Heart right ventricle (tissue), 16 donors: Measurements from ENCODE around the gene CACNA1B. TPM values are rescaled to one million over a fixed set of nuclear protein-coding genes. Genes with fewer than 3 reads are reported as not detected.

Experiments
- ATAC-seq, 8 donors: fragments of 200-7000 bp; cut with Tn5 transposase; one replicate each; pipeline ENCODE4 v1.9.1; 2020; ENCODE audit warnings: mild to moderate bottlenecking in 8 of 8, moderate library complexity in 8 of 8, moderate number of reproducible peaks in 1 of 8
- DNase-seq, 2 donors: peaks; one replicate each; pipeline ENCODE4 v3.0.0-alpha.2; 2020
- H3K27ac ChIP-seq, 10 donors: fragments of 200-600 bp; sonication (generic) in 2 of 10; one replicate each; pipeline versions ENCODE4 v1.5.0 to v1.8.0; 2020 to 2022; ENCODE audit warnings: mild to moderate bottlenecking in 3 of 10
- H3K27me3 ChIP-seq, 7 donors: fragments of 200-600 bp; one replicate each; pipeline ENCODE4 v1.8.0; 2021 to 2022; ENCODE audit warnings: mild to moderate bottlenecking in 2 of 7
- H3K36me3 ChIP-seq, 9 donors: fragments of 200-600 bp; sonication (generic) in 1 of 9; one replicate each; pipeline versions ENCODE4 v1.5.0 to v1.8.0; 2020 to 2022; ENCODE audit warnings: mild to moderate bottlenecking in 2 of 9
- H3K4me1 ChIP-seq, 9 donors: fragments of 200-600 bp; sonication (generic) in 1 of 9; one replicate each; pipeline versions ENCODE4 v1.5.0 to v1.8.0; 2020 to 2022; ENCODE audit warnings: mild to moderate bottlenecking in 4 of 9
- H3K4me3 ChIP-seq, 10 donors: fragments of 200-600 bp; sonication (generic) in 2 of 10; one replicate each; pipeline versions ENCODE4 v1.5.0 to v1.8.0; 2020 to 2022; ENCODE audit warnings: mild to moderate bottlenecking in 7 of 10, moderate library complexity in 2 of 10
- H3K9me3 ChIP-seq, 11 donors: fragments of 200-600 bp in 10 of 11; sonication (generic) in 2 of 11; one replicate each; pipeline versions ENCODE4 v1.5.0 to v1.8.0; 2013 to 2022; ENCODE audit warnings: mild to moderate bottlenecking in 2 of 11, control low read depth in 1 of 11, moderate library complexity in 1 of 11
- WGBS, 2 donors: extraction: QIAGEN DNeasy Blood & Tissue Kit; methylation state at CpG; one replicate each; pipeline ENCODE4 v1.1.7; 2013; ENCODE audit warnings: inconsistent platforms in 1 of 2; 5-methylcytosine and 5-hydroxymethylcytosine counted together
- intact Hi-C, 10 donors: fragments of 100-400 bp; cut with DNase I; formaldehyde crosslinking; loops; one replicate each; pipeline versions ENCODE4 v1.11.1 to v1.14.2; 2022
- polyA plus RNA-seq, 2 donors: library from polyadenylated mRNA; stranded (reverse); fragments of 200-250 nt; gene quantifications; one replicate each; pipeline ENCODE4 v1.2.3, GENCODE V29; 2013
- total RNA-seq, 10 donors: library from RNA; stranded (reverse); fragmentation: NEBNext Ultra II Directional in 3 of 10; extraction: Animal tissue kit (Norgen Biotek cat#: 25700) in 3 of 10; gene quantifications; one replicate each; pipeline versions ENCODE4 v1.2.1 to v1.2.4, GENCODE V29; 2021 to 2023
- TF ChIP-seq, protein P1 (sequence below), 9 donors: fragments of 200-600 bp; sonication (generic) in 2 of 9; IDR thresholded peaks; one replicate each; pipeline versions ENCODE4 v1.5.0 to v1.8.0; 2021 to 2022; ENCODE audit warnings: antibody characterized with exemption in 9 of 9, mild to moderate bottlenecking in 5 of 9, moderate library complexity in 1 of 9
- donor health status: Arrhythmogenic right ventricular cardiomyopathy.
- donor health status: ischemic (EF 13 %, LVEDD 7.1; RV severe dilation, severe dysfunction).
- donor health status: healthy with polysubstance abuse.
- donor health status: DM: no; HTN: yes; CAD: no.
- donor health status: DM: no; HTN: no; CAD: no.
- donor health status: ischemic (EF 25% LVEDD 6.9; RV normal size, moderate dysfunction).
- donor health status: ischemic (EF 25% LVEDD 5.7; RV mildly dilated, moderate dysfunction).
- donor health status: healthy.
- donor health status: DM: yes; HTN: yes; CAD: no.
- donor health status: Ischemic cardiomyopathy.
- donor health status: ischemic (EF 35%, LVEDD 5.7; RV mildly dilated, moderate dysfunction).
- donor health status: nonischemic (EF 11% LVEDD 7.7; RV severe dilation, severe dysfunction).
- donor health status: DM: yes; HTN: yes; CAD: no.
- donor health status: PGD.
- donor health status: ischemic (EF 29% LVEDD 5.4; RV normal size, mild dysfunction).
- donor health status: nonischemic (EF 23%, LVEDD 6.1; RV moderate dilation, normal function).

Gene CACNA1B
- total and polyA plus RNA-seq, 12 donors = under 0.01 to 0.66 (median 0.15) TPM; not detected in 1

DNA sequence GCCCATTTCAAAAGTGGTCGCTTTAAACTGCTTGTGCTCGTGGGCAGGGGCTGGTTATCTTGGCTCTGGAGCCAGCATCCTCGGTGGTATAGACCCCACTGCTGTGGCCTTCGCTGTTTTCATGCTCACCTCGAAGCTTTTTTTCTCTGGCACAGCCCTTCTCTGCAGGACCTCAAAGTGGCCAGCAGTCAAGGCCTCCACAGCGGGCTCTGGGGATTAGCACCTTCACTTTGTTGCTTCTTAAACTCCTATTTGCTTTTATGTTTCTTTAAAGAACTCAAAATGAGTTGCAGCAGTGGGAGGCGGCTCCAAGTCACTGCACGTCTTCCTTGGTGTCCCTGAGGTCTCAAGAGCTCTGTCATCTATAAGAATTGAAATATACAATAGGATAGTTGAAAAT lies 165.1 kb downstream of the CACNA1B start:
- Histone ChIP-seq H3K27me3 (peaks cover 0 to 13% (median 0%) of the 10 kb centered on the region in 7 donors), H3K4me1 (peaks cover 0 to 6% (median 0%) of the 10 kb centered on the region in 9 donors), H3K4me3 (no peak overlapping the region), H3K27ac (no peak overlapping the region), H3K36me3 (no peaks in the 10 kb centered on the region), H3K9me3 (no peaks in the 10 kb centered on the region)
- intact Hi-C loops = no loop called here
- TF ChIP-seq, protein P1, sequence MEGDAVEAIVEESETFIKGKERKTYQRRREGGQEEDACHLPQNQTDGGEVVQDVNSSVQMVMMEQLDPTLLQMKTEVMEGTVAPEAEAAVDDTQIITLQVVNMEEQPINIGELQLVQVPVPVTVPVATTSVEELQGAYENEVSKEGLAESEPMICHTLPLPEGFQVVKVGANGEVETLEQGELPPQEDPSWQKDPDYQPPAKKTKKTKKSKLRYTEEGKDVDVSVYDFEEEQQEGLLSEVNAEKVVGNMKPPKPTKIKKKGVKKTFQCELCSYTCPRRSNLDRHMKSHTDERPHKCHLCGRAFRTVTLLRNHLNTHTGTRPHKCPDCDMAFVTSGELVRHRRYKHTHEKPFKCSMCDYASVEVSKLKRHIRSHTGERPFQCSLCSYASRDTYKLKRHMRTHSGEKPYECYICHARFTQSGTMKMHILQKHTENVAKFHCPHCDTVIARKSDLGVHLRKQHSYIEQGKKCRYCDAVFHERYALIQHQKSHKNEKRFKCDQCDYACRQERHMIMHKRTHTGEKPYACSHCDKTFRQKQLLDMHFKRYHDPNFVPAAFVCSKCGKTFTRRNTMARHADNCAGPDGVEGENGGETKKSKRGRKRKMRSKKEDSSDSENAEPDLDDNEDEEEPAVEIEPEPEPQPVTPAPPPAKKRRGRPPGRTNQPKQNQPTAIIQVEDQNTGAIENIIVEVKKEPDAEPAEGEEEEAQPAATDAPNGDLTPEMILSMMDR (IDR thresholded peaks at IDR 0.05) = no peak
- ATAC-seq = no peak
- DNase-seq = no peak
- WGBS, 2 donors = 63 to 72% methylated on average over 8 of the region's 8 CpGs

DNA sequence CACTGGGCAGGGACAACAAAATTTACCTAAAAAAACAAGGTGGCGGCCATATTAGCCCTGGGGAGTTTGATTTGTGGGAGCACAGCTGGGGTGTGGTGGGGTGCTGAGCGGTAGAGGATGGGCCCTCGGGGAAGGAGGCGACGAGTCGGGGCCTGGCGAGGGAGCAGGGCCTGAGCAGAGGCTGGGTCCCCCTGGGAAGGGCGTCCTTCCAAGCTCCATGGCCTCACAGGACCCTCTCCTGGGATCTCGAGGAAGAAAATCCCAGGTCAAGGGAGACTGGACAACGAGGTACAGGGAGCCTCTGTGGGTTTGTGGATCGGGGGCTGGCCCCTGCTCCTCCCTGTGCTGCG lies 165.5 kb downstream of the CACNA1B start:
- 76 to 88% methylated on average over 12 of the region's 12 CpGs for WGBS, 2 donors
- Histone ChIP-seq H3K4me3 (no peak overlapping the region), H3K4me1 (peaks cover 0 to 5% (median 0%) of the 10 kb centered on the region in 9 donors), H3K9me3 (no peaks in the 10 kb centered on the region), H3K36me3 (no peaks in the 10 kb centered on the region), H3K27me3 (peaks cover 0 to 13% (median 0%) of the 10 kb centered on the region in 7 donors), H3K27ac (no peak overlapping the region)
- DNase-seq = no peak
- TF ChIP-seq, protein P1 (IDR thresholded peaks at IDR 0.05) = no peak
- intact Hi-C loops = no loop called here
- no peak for ATAC-seq

DNA sequence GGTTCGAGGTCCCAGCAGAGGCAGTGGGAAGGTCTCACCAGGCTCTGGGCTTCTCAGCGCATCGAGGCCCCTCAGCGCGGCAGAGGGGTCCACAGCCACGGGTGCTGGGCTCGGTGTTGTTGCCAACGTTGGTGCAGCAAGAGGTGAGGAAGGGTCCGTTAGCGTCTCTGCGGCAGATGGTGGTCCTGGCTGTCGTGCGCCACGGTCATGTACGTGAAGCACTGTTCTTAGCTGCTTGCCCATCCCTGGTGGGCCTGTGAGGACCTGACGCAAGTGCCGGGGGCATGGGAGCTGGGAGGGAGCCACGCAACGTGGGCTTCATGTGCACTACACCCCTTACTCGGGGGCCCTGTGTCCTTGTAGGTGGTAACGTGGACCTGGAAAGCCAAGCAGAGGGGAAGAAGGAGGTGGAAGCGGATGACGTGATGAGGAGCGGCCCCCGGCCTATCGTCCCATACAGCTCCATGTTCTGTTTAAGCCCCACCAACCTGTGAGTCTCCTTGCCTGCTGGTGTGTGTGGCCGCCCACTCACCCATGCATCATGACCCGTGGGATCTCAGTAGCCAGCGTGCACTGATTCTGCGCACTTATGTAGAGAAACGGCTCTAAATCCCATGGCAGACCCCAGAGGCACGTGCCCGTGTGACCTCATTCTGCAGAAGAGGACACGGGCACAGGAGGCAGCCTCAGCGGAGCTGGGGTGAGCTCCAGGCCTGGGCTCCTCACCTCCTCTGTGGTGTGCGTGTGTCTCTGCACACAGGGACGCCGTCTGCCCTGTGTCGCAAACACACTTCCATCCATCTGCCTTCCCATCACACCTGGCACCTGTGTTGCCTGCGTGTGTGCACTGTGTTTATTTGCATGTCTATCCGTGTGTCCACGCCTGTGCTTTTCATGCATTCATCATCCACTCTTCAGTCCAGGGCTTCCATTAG lies 166.1 kb downstream of the CACNA1B start:
- 91 to 93% methylated on average over 42 of the region's 42 CpGs for WGBS, 2 donors
- intact Hi-C loops = no loop called here
- peaks cover 0 to 13% (median 0%) of the 10 kb centered on the region in 7 donors for H3K27me3 ChIP-seq

More for the DNA sequence above, 166.1 kb downstream of the CACNA1B start:
- ATAC-seq (no peak), DNase-seq (no peak)
- H3K9me3 ChIP-seq = no peaks in the 10 kb centered on the region
- H3K4me1 ChIP-seq = no peaks in the 10 kb centered on the region
- H3K4me3 ChIP-seq = no peak overlapping the region
- H3K36me3 ChIP-seq = no peaks in the 10 kb centered on the region
- no peak overlapping the region for H3K27ac ChIP-seq
- TF ChIP-seq, protein P1 (IDR thresholded peaks at IDR 0.05) = no peak
